Testis (tissue), 2 donors: Measurements from ENCODE around the gene PDSS1.

Experiments
- POLR2A ChIP-seq: fragments of 450-650 bp; IDR thresholded peaks from one replicate; pipeline ENCODE4 v1.6.1; 2017; ENCODE audit warnings: antibody characterized with exemption, mild to moderate bottlenecking, moderate library complexity
- TF ChIP-seq, protein P1 (sequence below), 3 experiments: fragments of 450-650 bp in 2 of 3; fragments of 200-600 bp in 1 of 3; sonication (generic) in 1 of 3; IDR thresholded peaks; one replicate each; pipeline ENCODE4 v1.5.1; 2016 to 2019; ENCODE audit warnings: antibody characterized with exemption in 3 of 3, mild to moderate bottlenecking in 2 of 3, moderate library complexity in 1 of 3

GRCh38 chr10:26690731-26691475, 6.6 kb upstream of the PDSS1 start:
- TF ChIP-seq, protein P1, sequence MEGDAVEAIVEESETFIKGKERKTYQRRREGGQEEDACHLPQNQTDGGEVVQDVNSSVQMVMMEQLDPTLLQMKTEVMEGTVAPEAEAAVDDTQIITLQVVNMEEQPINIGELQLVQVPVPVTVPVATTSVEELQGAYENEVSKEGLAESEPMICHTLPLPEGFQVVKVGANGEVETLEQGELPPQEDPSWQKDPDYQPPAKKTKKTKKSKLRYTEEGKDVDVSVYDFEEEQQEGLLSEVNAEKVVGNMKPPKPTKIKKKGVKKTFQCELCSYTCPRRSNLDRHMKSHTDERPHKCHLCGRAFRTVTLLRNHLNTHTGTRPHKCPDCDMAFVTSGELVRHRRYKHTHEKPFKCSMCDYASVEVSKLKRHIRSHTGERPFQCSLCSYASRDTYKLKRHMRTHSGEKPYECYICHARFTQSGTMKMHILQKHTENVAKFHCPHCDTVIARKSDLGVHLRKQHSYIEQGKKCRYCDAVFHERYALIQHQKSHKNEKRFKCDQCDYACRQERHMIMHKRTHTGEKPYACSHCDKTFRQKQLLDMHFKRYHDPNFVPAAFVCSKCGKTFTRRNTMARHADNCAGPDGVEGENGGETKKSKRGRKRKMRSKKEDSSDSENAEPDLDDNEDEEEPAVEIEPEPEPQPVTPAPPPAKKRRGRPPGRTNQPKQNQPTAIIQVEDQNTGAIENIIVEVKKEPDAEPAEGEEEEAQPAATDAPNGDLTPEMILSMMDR (IDR thresholded peaks at IDR 0.05), result no peak
- TF ChIP-seq POLR2A, result no peak
